Glutamatergic neuron (in vitro differentiated cells): ENCODE measurements around the gene MTHFD2L. TPM values are rescaled to one million over a fixed set of nuclear protein-coding genes. Genes with fewer than 3 reads are reported as not detected.

Experiments
- DNase-seq: peaks from one replicate; pipeline ENCODE4 v3.0.0; 2022
- H3K27ac Mint-ChIP-seq: one replicate; pipeline ENCODE4 v1.8.0; 2020; ENCODE audit warnings: mild to moderate bottlenecking, mixed read lengths, inconsistent platforms; ENCODE audit not compliant: unreplicated experiment
- H3K27me3 Mint-ChIP-seq: one replicate; pipeline ENCODE4 v1.8.0; 2020; ENCODE audit warnings: mild to moderate bottlenecking, moderate library complexity, mixed read lengths, inconsistent platforms; ENCODE audit not compliant: unreplicated experiment
- H3K36me3 Mint-ChIP-seq: one replicate; pipeline ENCODE4 v1.8.0; 2020; ENCODE audit warnings: mild to moderate bottlenecking, mixed read lengths, inconsistent platforms; ENCODE audit not compliant: unreplicated experiment
- H3K4me1 Mint-ChIP-seq: one replicate; pipeline ENCODE4 v1.8.0; 2020; ENCODE audit warnings: mild to moderate bottlenecking, low read depth, mixed read lengths, inconsistent platforms; ENCODE audit not compliant: unreplicated experiment
- H3K4me3 Mint-ChIP-seq: one replicate; pipeline ENCODE4 v1.8.0; 2020; ENCODE audit warnings: mild to moderate bottlenecking, mixed read lengths, inconsistent platforms; ENCODE audit not compliant: unreplicated experiment
- H3K9me3 Mint-ChIP-seq: one replicate; pipeline ENCODE4 v1.8.0; 2020; ENCODE audit warnings: mild to moderate bottlenecking, moderate library complexity, mixed read lengths, inconsistent platforms; ENCODE audit not compliant: unreplicated experiment
- total RNA-seq: library from RNA; stranded (reverse); fragmentation: NEBNext Ultra II Directional; extraction: Animal tissue kit (Norgen Biotek cat#: 25700); gene quantifications from one replicate; pipeline ENCODE4 v1.2.1, GENCODE V29; 2021; ENCODE audit not compliant: unreplicated experiment
- TF ChIP-seq, protein P1 (sequence below): fragments of 200-600 bp; sonication (generic); IDR thresholded peaks from one replicate; pipeline ENCODE4 v1.5.0; 2021; ENCODE audit not compliant: partially characterized antibody, unreplicated experiment

The MTHFD2L gene
- total RNA-seq, 1 donor from 2014 or later = 14.0 TPM

DNA sequence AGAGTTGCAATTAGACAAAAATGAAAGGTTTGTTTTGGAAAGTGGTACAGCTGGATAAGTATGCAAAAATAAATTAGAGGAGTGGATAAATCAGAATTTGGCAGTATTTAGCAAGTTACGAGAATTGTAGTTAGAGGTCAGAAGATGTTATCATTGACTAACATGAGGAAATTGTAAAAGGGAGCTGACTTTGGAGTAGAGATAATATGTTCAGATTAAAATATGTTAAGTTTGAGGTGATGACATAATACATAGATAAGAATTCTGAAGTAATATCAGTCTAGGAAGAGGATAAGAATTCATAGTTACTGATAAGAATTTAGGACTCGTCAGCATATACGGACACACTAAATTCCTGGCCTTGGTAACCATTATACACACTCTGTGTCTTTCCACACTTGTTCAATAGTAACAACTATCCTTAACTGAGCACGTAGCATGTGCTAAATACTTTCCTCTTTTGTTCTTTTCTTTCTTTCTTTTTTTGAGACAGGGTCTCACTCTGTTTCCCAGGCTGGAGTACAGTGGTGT is 146.2 kb downstream of the MTHFD2L start:
- TF ChIP-seq, protein P1, sequence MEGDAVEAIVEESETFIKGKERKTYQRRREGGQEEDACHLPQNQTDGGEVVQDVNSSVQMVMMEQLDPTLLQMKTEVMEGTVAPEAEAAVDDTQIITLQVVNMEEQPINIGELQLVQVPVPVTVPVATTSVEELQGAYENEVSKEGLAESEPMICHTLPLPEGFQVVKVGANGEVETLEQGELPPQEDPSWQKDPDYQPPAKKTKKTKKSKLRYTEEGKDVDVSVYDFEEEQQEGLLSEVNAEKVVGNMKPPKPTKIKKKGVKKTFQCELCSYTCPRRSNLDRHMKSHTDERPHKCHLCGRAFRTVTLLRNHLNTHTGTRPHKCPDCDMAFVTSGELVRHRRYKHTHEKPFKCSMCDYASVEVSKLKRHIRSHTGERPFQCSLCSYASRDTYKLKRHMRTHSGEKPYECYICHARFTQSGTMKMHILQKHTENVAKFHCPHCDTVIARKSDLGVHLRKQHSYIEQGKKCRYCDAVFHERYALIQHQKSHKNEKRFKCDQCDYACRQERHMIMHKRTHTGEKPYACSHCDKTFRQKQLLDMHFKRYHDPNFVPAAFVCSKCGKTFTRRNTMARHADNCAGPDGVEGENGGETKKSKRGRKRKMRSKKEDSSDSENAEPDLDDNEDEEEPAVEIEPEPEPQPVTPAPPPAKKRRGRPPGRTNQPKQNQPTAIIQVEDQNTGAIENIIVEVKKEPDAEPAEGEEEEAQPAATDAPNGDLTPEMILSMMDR = no peak
- no peaks in the 10 kb centered on the region for H3K9me3 Mint-ChIP-seq
- no peak overlapping the region for H3K4me3 Mint-ChIP-seq
- DNase-seq = no peak
- H3K27me3 Mint-ChIP-seq = no peaks in the 10 kb centered on the region
- H3K4me1 Mint-ChIP-seq = no peaks in the 10 kb centered on the region
- no peak overlapping the region for H3K27ac Mint-ChIP-seq
- H3K36me3 Mint-ChIP-seq = no peaks in the 10 kb centered on the region

DNA sequence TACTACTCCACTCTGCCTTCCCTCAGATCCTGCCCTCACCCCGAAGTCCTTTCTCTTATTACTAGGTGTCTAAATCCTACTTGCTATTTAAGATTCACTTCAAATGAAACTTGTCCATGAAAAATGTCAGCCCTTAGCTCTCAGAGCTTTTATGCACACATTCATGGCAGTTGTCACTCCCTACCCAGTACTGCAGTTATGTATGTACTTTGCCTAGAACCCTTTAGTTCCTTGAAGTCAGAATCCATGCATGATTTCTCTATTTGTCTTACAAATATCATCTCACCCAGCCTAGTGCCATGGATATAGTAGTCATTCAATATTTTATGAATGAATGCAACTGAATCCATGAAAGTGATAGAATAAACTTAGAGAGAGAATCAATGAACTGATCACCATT is 147.1 kb downstream of the MTHFD2L start:
- no peaks in the 10 kb centered on the region for H3K27me3 Mint-ChIP-seq
- H3K36me3 Mint-ChIP-seq = no peaks in the 10 kb centered on the region
- no peak for DNase-seq
- TF ChIP-seq, protein P1 = no peak
- no peak overlapping the region for H3K27ac Mint-ChIP-seq
- no peaks in the 10 kb centered on the region for H3K9me3 Mint-ChIP-seq
- H3K4me3 Mint-ChIP-seq = no peak overlapping the region
- no peaks in the 10 kb centered on the region for H3K4me1 Mint-ChIP-seq

DNA sequence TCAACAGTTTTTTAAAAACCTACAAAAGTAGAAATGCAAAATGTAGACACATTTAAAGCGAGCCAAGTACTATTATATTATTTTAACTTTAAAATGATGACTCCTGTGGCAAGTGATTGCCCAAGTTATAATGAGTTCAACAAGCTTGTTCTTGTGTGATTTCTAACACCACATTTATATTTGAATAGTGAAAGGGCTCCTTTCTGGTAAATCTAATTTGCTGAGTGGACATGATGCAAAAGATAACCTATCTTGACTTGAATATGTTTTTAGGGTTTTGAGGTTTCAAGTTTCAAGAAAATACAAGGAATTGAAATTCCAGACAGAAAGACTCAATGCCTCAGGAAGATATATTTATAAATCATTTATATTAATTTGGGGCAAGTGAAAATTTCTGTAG is 149.3 kb downstream of the MTHFD2L start:
- DNase-seq = no peak
- Mint-ChIP-seq H3K27ac (no peak overlapping the region), H3K36me3 (no peaks in the 10 kb centered on the region), H3K4me1 (peaks cover 3% of the 10 kb centered on the region), H3K9me3 (no peaks in the 10 kb centered on the region), H3K4me3 (no peak overlapping the region), H3K27me3 (no peaks in the 10 kb centered on the region)
- TF ChIP-seq, protein P1 = no peak

DNA sequence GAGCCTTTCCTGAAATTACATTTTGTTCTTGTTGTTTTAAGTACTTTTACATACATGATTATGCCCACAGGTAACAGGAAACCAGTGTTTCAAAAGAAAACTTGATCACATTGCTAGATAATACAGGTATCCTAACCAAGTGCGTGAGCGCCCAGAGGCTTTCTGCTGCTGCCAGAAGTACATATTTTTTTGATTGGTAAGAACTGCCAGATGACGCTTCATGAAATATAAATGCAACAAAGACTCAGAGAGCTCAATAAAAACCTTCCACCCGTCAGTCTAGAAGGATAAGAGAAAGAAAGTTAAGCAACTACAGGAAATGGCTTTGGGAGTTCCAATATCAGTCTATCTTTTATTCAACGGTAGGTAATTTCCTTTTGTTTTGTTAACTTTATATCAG is 150.3 kb downstream of the MTHFD2L start, which contains the start of gene EPGN:
TSS of gene EPGN (plus strand) at position 256 of the 400 bp plus-strand sequence. CDS start at position 320, 64 bp downstream.
- no peaks in the 10 kb centered on the region for H3K9me3 Mint-ChIP-seq
- DNase-seq = no peak
- no peaks in the 10 kb centered on the region for H3K36me3 Mint-ChIP-seq
- no peak within 1 kb of the TSS for H3K4me3 Mint-ChIP-seq
- no peak within 1 kb of the TSS for H3K27ac Mint-ChIP-seq
- no peaks in the 10 kb centered on the region for H3K27me3 Mint-ChIP-seq
- TF ChIP-seq, protein P1 = no peak
- peaks cover 3% of the 10 kb centered on the region for H3K4me1 Mint-ChIP-seq

DNA sequence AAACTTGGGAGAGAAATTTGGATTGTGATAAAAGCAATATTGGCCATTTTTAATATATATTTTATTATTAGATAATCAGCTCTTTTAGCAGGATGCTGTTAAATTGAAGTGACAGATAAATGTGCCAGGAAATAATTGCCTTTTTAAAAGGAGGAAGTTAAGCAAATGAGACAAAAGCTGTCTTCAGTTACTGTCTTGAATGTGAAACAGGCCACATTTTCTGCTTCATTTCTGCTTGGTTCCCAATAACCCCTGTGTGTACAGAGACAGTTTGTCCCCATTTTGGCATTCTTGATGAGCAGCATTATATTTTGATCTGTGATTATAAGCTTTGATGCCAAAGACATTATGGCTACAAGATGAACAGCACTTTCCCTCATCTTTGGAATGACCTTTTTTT is 151.3 kb downstream of the MTHFD2L start:
- no peaks in the 10 kb centered on the region for H3K36me3 Mint-ChIP-seq
- no peak overlapping the region for H3K27ac Mint-ChIP-seq
- TF ChIP-seq, protein P1 = no peak
- no peak for DNase-seq
- no peak overlapping the region for H3K4me3 Mint-ChIP-seq
- no peaks in the 10 kb centered on the region for H3K9me3 Mint-ChIP-seq
- peaks cover 3% of the 10 kb centered on the region for H3K4me1 Mint-ChIP-seq
- H3K27me3 Mint-ChIP-seq = no peaks in the 10 kb centered on the region
